VCaP (cell line): ENCODE results near the gene PPP1R14B.

Experiments used
- H3K27ac ChIP-seq: fragments of 450-650 bp; 2 replicates; pipeline ENCODE4 v1.5.1; 2017
- CTCF ChIP-seq: fragments of 450-650 bp; conservative IDR thresholded peaks from 2 replicates; pipeline ENCODE4 v1.5.1; 2017; ENCODE audit warnings: mild to moderate bottlenecking, moderate library complexity

The PPP1R14B gene

GRCh38 chr11:64239662-64240434, 6.9 kb downstream of the PPP1R14B start:
- peak overlapping the region; percentile 95 for H3K27ac ChIP-seq
- no peak for TF ChIP-seq CTCF

- peak overlapping the region; percentile 95 for H3K27ac ChIP-seq
- TF ChIP-seq CTCF: no peak
These were observed 7.7 kb downstream of the PPP1R14B start for GRCh38 chr11:64238999-64239398.

GRCh38 chr11:64238076-64238475, 8.7 kb downstream of the PPP1R14B start:
- H3K27ac ChIP-seq: peak overlapping the region; percentile 95
- TF ChIP-seq CTCF: no peak

GRCh38 chr11:64237484-64237951, 9.2 kb downstream of the PPP1R14B start:
- peak; percentile 56 for TF ChIP-seq CTCF
- peak overlapping the region; percentile 95 for H3K27ac ChIP-seq

GRCh38 chr11:64235437-64236161, 11.1 kb downstream of the PPP1R14B start:
- no peak for TF ChIP-seq CTCF
- peak overlapping the region; percentile 95 for H3K27ac ChIP-seq

- TF ChIP-seq CTCF: peak; percentile 72
- peak overlapping the region; percentile 95 for H3K27ac ChIP-seq
These were observed 11.9 kb downstream of the PPP1R14B start for GRCh38 chr11:64234647-64235379.
